H9 (cell line): ENCODE measurements around the gene ALDH1A3. TPM values are rescaled to one million over a fixed set of nuclear protein-coding genes. Genes with fewer than 3 reads are reported as not detected.

Experiments
- DNase-seq: peaks from one replicate; pipeline ENCODE4 v3.0.0-alpha.2; 2017
- H2AFZ ChIP-seq: one replicate; pipeline ENCODE4 v1.6.1; 2013; ENCODE audit warnings: mild to moderate bottlenecking, low read length, control low read depth, moderate library complexity
- H2AK5ac ChIP-seq: 2 replicates; pipeline ENCODE4 v1.6.1; 2013; ENCODE audit warnings: low read length, control low read depth, mixed read lengths; ENCODE audit not compliant: insufficient read length
- H2BK120ac ChIP-seq: one replicate; pipeline ENCODE4 v1.6.1; 2013; ENCODE audit warnings: low read depth, mild to moderate bottlenecking, low read length, control low read depth, inconsistent platforms; ENCODE audit not compliant: poor library complexity, severe bottlenecking
- H2BK12ac ChIP-seq: 2 replicates; pipeline ENCODE4 v1.6.1; 2013; ENCODE audit warnings: low read length, control low read depth, mixed read lengths, low read depth; ENCODE audit not compliant: insufficient read length
- H2BK15ac ChIP-seq: 2 replicates; pipeline ENCODE4 v1.6.1; 2013; ENCODE audit warnings: low read depth, low read length, control low read depth
- H2BK20ac ChIP-seq: one replicate; pipeline ENCODE4 v1.6.1; 2013; ENCODE audit warnings: low read depth, mild to moderate bottlenecking, low read length, control low read depth, inconsistent platforms; ENCODE audit not compliant: poor library complexity, severe bottlenecking
- H2BK5ac ChIP-seq: 2 replicates; pipeline ENCODE4 v1.6.1; 2013; ENCODE audit warnings: low read length, control low read depth, mixed read lengths; ENCODE audit not compliant: insufficient read length
- H3K14ac ChIP-seq: 2 replicates; pipeline ENCODE4 v1.6.1; 2013; ENCODE audit warnings: low read length, control low read depth; ENCODE audit not compliant: insufficient read depth
- H3K18ac ChIP-seq: 2 replicates; pipeline ENCODE4 v1.6.1; 2013; ENCODE audit warnings: low read depth, mild to moderate bottlenecking, mixed read lengths, low read length, control low read depth; ENCODE audit not compliant: insufficient read length
- H3K23ac ChIP-seq: 2 replicates; pipeline ENCODE4 v1.6.1; 2013; ENCODE audit warnings: low read length, control low read depth, mixed read lengths, low read depth; ENCODE audit not compliant: insufficient read length
- H3K23me2 ChIP-seq: 2 replicates; pipeline ENCODE4 v1.6.1; 2013; ENCODE audit warnings: low read depth, mild to moderate bottlenecking, mixed read lengths, low read length, control low read depth; ENCODE audit not compliant: insufficient read length, poor library complexity, severe bottlenecking
- H3K27ac ChIP-seq: 2 replicates; pipeline ENCODE4 v1.5.1; 2013; ENCODE audit warnings: low read length, control low read depth, mixed read lengths, low read depth; ENCODE audit not compliant: insufficient read length
- H3K27me3 ChIP-seq: 2 replicates; pipeline ENCODE4 v1.6.1; 2013; ENCODE audit warnings: low read length, control low read depth, inconsistent platforms; ENCODE audit not compliant: insufficient read depth
- H3K4ac ChIP-seq: 2 replicates; pipeline ENCODE4 v1.6.1; 2013; ENCODE audit warnings: low read depth, mild to moderate bottlenecking, control low read depth, inconsistent platforms, low read length, moderate library complexity
- H3K4me1 ChIP-seq: 2 replicates; pipeline ENCODE4 v1.6.1; 2013; ENCODE audit warnings: low read length, control low read depth, inconsistent platforms; ENCODE audit not compliant: insufficient read depth
- H3K4me2 ChIP-seq: 2 replicates; pipeline ENCODE4 v1.6.1; 2013; ENCODE audit warnings: low read length, control low read depth, mixed read lengths; ENCODE audit not compliant: insufficient read length, insufficient read depth
- H3K56ac ChIP-seq: 2 replicates; pipeline ENCODE4 v1.6.1; 2013; ENCODE audit warnings: low read depth, mild to moderate bottlenecking, mixed read lengths, low read length, control low read depth; ENCODE audit not compliant: insufficient read length
- H3K79me1 ChIP-seq: 2 replicates; pipeline ENCODE4 v1.6.1; 2013; ENCODE audit warnings: low read depth, mild to moderate bottlenecking, moderate library complexity, low read length, control low read depth, inconsistent platforms; ENCODE audit not compliant: insufficient read depth, poor library complexity, severe bottlenecking
- H3K79me2 ChIP-seq: 2 replicates; pipeline ENCODE4 v1.6.1; 2013; ENCODE audit warnings: low read length, control low read depth, inconsistent platforms; ENCODE audit not compliant: insufficient read depth
- H3K9ac ChIP-seq: 2 replicates; pipeline ENCODE4 v1.6.1; 2013; ENCODE audit warnings: low read length, control low read depth, mixed read lengths; ENCODE audit not compliant: insufficient read length; ENCODE audit errors: extremely low read depth
- H3K9me3 ChIP-seq: one replicate; pipeline ENCODE4 v1.6.1; 2013; ENCODE audit warnings: low read depth, low read length, inconsistent platforms; ENCODE audit not compliant: control insufficient read depth
- H3T11ph ChIP-seq: one replicate; pipeline ENCODE4 v1.6.1; 2013; ENCODE audit warnings: mild to moderate bottlenecking, low read length, control low read depth, inconsistent platforms
- H4K20me1 ChIP-seq: one replicate; pipeline ENCODE4 v1.6.1; 2013; ENCODE audit not compliant: control insufficient read depth, insufficient read length, insufficient read depth
- H4K5ac ChIP-seq: 2 replicates; pipeline ENCODE4 v1.6.1; 2013; ENCODE audit warnings: low read depth, mild to moderate bottlenecking, mixed read lengths, low read length, control low read depth; ENCODE audit not compliant: insufficient read length
- H4K8ac ChIP-seq: replicated peaks from 2 replicates; pipeline ENCODE4 v1.6.1; 2013; ENCODE audit warnings: low read length, control low read depth, mixed read lengths, low read depth; ENCODE audit not compliant: insufficient read length
- H4K91ac ChIP-seq: 2 replicates; pipeline ENCODE4 v1.6.1; 2013; ENCODE audit warnings: low read depth, mild to moderate bottlenecking, moderate library complexity, mixed read lengths, low read length, control low read depth; ENCODE audit not compliant: insufficient read length
- H3K27ac Mint-ChIP-seq, 3 experiments: 2 replicates in 2 of 3; 3 replicates in 1 of 3; pipeline ENCODE4 v1.8.0; 2020 to 2021; ENCODE audit warnings: mixed read lengths in 3 of 3, mild to moderate bottlenecking in 1 of 3, moderate library complexity in 1 of 3
- H3K27me3 Mint-ChIP-seq: 2 replicates; pipeline ENCODE4 v1.8.0; 2021; ENCODE audit warnings: low read depth, mild to moderate bottlenecking, moderate library complexity, mixed read lengths
- H3K36me3 Mint-ChIP-seq, 3 experiments: 2 replicates in 2 of 3; 3 replicates in 1 of 3; pipeline ENCODE4 v1.8.0; 2020 to 2021; ENCODE audit warnings: low read depth in 3 of 3, mixed read lengths in 3 of 3; ENCODE audit not compliant: insufficient read depth in 1 of 3
- H3K4me1 Mint-ChIP-seq, 2 experiments: 2 replicates each; pipeline ENCODE4 v1.8.0; 2020; ENCODE audit warnings: mixed read lengths in 2 of 2
- H3K4me3 Mint-ChIP-seq, 2 experiments: 2 replicates in 1 of 2; 3 replicates in 1 of 2; pipeline ENCODE4 v1.8.0; 2020 to 2021; ENCODE audit warnings: mild to moderate bottlenecking in 2 of 2, mixed read lengths in 2 of 2, moderate library complexity in 1 of 2
- H3K9me3 Mint-ChIP-seq, 2 experiments: 2 replicates in 1 of 2; 3 replicates in 1 of 2; pipeline ENCODE4 v1.8.0; 2020; ENCODE audit warnings: mild to moderate bottlenecking in 2 of 2, mixed read lengths in 2 of 2, moderate library complexity in 1 of 2
- CTCF ChIP-seq: fragments of 200-600 bp; sonication (generic); conservative IDR thresholded peaks from 3 replicates; pipeline ENCODE4 v1.8.0; 2021; ENCODE audit warnings: antibody characterized with exemption, mild to moderate bottlenecking
- WGBS: extraction: QIAGEN DNeasy Blood & Tissue Kit; methylation state at CpG from one replicate; pipeline ENCODE4 v1.1.7; 2013; ENCODE audit warnings: missing lambda C conversion rate, low lambda C conversion rate, mixed read lengths; ENCODE audit not compliant: insufficient read length; ENCODE audit errors: extremely low coverage; 5-methylcytosine and 5-hydroxymethylcytosine counted together
- total RNA-seq: library from RNA; stranded (reverse); gene quantifications from 2 replicates; pipeline ENCODE4 v1.2.1, GENCODE V29; 2021

ALDH1A3 gene
- total RNA-seq, 1 experiment from 2014 or later = 9.2 TPM

- no peaks in the 10 kb centered on the region for H3K79me2 ChIP-seq
- no peaks in the 10 kb centered on the region for H3K9me3 ChIP-seq
- H3K4ac ChIP-seq = no peak overlapping the region
- no peaks in the 10 kb centered on the region for H3K79me1 ChIP-seq
- H3K4me2 ChIP-seq = no peak overlapping the region
- no peak overlapping the region for H3K23ac ChIP-seq
- no peaks in the 10 kb centered on the region; the same call in 1 of the 2 replicates for H3K27me3 ChIP-seq
- no peak overlapping the region for H4K5ac ChIP-seq
- no peaks in the 10 kb centered on the region for H3K9me3 Mint-ChIP-seq
- H3K36me3 Mint-ChIP-seq = no peaks in the 10 kb centered on the region
- no peaks in the 10 kb centered on the region for H4K20me1 ChIP-seq
- H3K23me2 ChIP-seq = no peaks in the 10 kb centered on the region
- H4K8ac ChIP-seq = no peak overlapping the region
- peak; percentile 62 for DNase-seq
- H3K14ac ChIP-seq = no peak overlapping the region
- no CpG with 5 or more reads among the region's 13 CpGs for WGBS
- no peak overlapping the region for H3T11ph ChIP-seq
- H4K91ac ChIP-seq = no peak overlapping the region
- no peak overlapping the region for H2AFZ ChIP-seq
- H3K18ac ChIP-seq = no peak overlapping the region
- no peak overlapping the region for H2BK12ac ChIP-seq
- no peak overlapping the region for H2BK20ac ChIP-seq
- H3K27ac ChIP-seq = no peak overlapping the region
- peak; percentile 94 for TF ChIP-seq CTCF
- H3K4me3 Mint-ChIP-seq = no peak overlapping the region
- no peak overlapping the region for H3K56ac ChIP-seq
- no peaks in the 10 kb centered on the region for H3K4me1 ChIP-seq
- no peak overlapping the region for H2BK120ac ChIP-seq
- no peak overlapping the region for H2BK15ac ChIP-seq
- H2AK5ac ChIP-seq = no peak overlapping the region
- no peak overlapping the region for H2BK5ac ChIP-seq
- peaks cover 30% of the 10 kb centered on the region for H3K27me3 Mint-ChIP-seq
- no peak overlapping the region for H3K27ac Mint-ChIP-seq
- peaks cover 0 to 5% of the 10 kb centered on the region in 2 experiments; a peak in 2 of 4 replicates for H3K4me1 Mint-ChIP-seq
- H3K9ac ChIP-seq = no peak overlapping the region
These were observed 10.3 kb upstream of the ALDH1A3 start for GRCh38 chr15:100869151-100869999.
